ENCODE measurements around the gene YOD1. TPM values are rescaled to one million over a fixed set of nuclear protein-coding genes. Genes with fewer than 3 reads are reported as not detected.
A peak's percentile ranks its signal among the peaks of the same experiment; 100 is the strongest.

YOD1 gene
- polyA plus RNA-seq, 1 donor from 2014 or later: 9.3 TPM

- no peak overlapping the region for H3K9ac ChIP-seq (ENCODE audit: low read length)
- no peaks in the 10 kb centered on the region for H3K36me3 ChIP-seq (ENCODE audit: insufficient read depth, low read length)
- no peak overlapping the region for H3K27ac ChIP-seq (ENCODE audit: low read length)
- no peak for TF ChIP-seq CTCF (IDR thresholded peaks at IDR 0.05; ENCODE audit: poor library complexity, severe bottlenecking)
- no peak for TF ChIP-seq EP300 (conservative IDR thresholded peaks at IDR 0.05; ENCODE audit: poor library complexity, severe bottlenecking)
- TF ChIP-seq TAF1 (IDR thresholded peaks at IDR 0.05; ENCODE audit: low read depth): no peak
- TF ChIP-seq SMC3 (conservative IDR thresholded peaks at IDR 0.05; ENCODE audit: poor library complexity): no peak
- H3K4me3 ChIP-seq (ENCODE audit: low read length): no peak overlapping the region
- H2AFZ ChIP-seq (ENCODE audit: low read depth, low read length): no peak overlapping the region
- H3K4me2 ChIP-seq (ENCODE audit: low read length): no peak overlapping the region
- no peaks in the 10 kb centered on the region for H3K27me3 ChIP-seq (ENCODE audit: insufficient read depth, low read depth, low read length)
- no peaks in the 10 kb centered on the region for H3K79me2 ChIP-seq (replicated peaks; ENCODE audit: insufficient read depth, low read length)
- no peaks in the 10 kb centered on the region for H3F3A ChIP-seq (ENCODE audit: insufficient read depth, low read length, poor library complexity, severe bottlenecking)
- H4K20me1 ChIP-seq (ENCODE audit: insufficient read depth): no peaks in the 10 kb centered on the region
- no peaks in the 10 kb centered on the region for H3K9me3 ChIP-seq (ENCODE audit: low read length)
- H3K9me2 ChIP-seq (ENCODE audit: insufficient read depth, low read length): no peaks in the 10 kb centered on the region
These were observed 27.6 kb upstream of the YOD1 start for GRCh38 chr1:207078578-207079132.

GRCh38 chr1:207077470-207078377 lies 26.7 kb upstream of the YOD1 start:
- H3K79me2 ChIP-seq (replicated peaks; ENCODE audit: insufficient read depth, low read length): no peaks in the 10 kb centered on the region
- H3K4me3 ChIP-seq (ENCODE audit: low read length): no peak overlapping the region
- H3F3A ChIP-seq (ENCODE audit: insufficient read depth, low read length, poor library complexity, severe bottlenecking): no peaks in the 10 kb centered on the region
- H3K9ac ChIP-seq (ENCODE audit: low read length): no peak overlapping the region
- H4K20me1 ChIP-seq (ENCODE audit: insufficient read depth): no peaks in the 10 kb centered on the region
- no peaks in the 10 kb centered on the region for H3K9me3 ChIP-seq (ENCODE audit: low read length)
- no peaks in the 10 kb centered on the region for H3K9me2 ChIP-seq (ENCODE audit: insufficient read depth, low read length)
- no peak overlapping the region for H2AFZ ChIP-seq (ENCODE audit: low read depth, low read length)
- no peaks in the 10 kb centered on the region for H3K27me3 ChIP-seq (ENCODE audit: insufficient read depth, low read depth, low read length)
- H3K4me2 ChIP-seq (ENCODE audit: low read length): no peak overlapping the region
- no peaks in the 10 kb centered on the region for H3K36me3 ChIP-seq (ENCODE audit: insufficient read depth, low read length)
- TF ChIP-seq SMC3 (conservative IDR thresholded peaks at IDR 0.05; ENCODE audit: poor library complexity) (peak; percentile 88), RAD21 (conservative IDR thresholded peaks at IDR 0.05) (peak; percentile 87), TAF1 (IDR thresholded peaks at IDR 0.05; ENCODE audit: low read depth) (no peak), CTCF (IDR thresholded peaks at IDR 0.05; ENCODE audit: poor library complexity, severe bottlenecking) (peak; percentile 88)
- no peak overlapping the region for H3K27ac ChIP-seq (ENCODE audit: low read length)

GRCh38 chr1:207077012-207077411 lies 26.0 kb upstream of the YOD1 start:
- Histone ChIP-seq H3K9ac (ENCODE audit: low read length) (no peak overlapping the region), H4K20me1 (ENCODE audit: insufficient read depth) (no peaks in the 10 kb centered on the region), H3K36me3 (ENCODE audit: insufficient read depth, low read length) (no peaks in the 10 kb centered on the region), H3F3A (ENCODE audit: insufficient read depth, low read length, poor library complexity, severe bottlenecking) (no peaks in the 10 kb centered on the region), H3K27me3 (ENCODE audit: insufficient read depth, low read depth, low read length) (no peaks in the 10 kb centered on the region), H2AFZ (ENCODE audit: low read depth, low read length) (no peak overlapping the region), H3K79me2 (replicated peaks; ENCODE audit: insufficient read depth, low read length) (no peaks in the 10 kb centered on the region), H3K9me2 (ENCODE audit: insufficient read depth, low read length) (no peaks in the 10 kb centered on the region), H3K4me3 (ENCODE audit: low read length) (no peak overlapping the region), H3K4me2 (ENCODE audit: low read length) (no peak overlapping the region), H3K27ac (ENCODE audit: low read length) (no peak overlapping the region), H3K9me3 (ENCODE audit: low read length) (no peaks in the 10 kb centered on the region)
- TF ChIP-seq RAD21 (conservative IDR thresholded peaks at IDR 0.05) (no peak), MXI1 (conservative IDR thresholded peaks at IDR 0.05; ENCODE audit: poor library complexity, severe bottlenecking) (no peak), EP300 (conservative IDR thresholded peaks at IDR 0.05; ENCODE audit: poor library complexity, severe bottlenecking) (no peak), SMC3 (conservative IDR thresholded peaks at IDR 0.05; ENCODE audit: poor library complexity) (no peak), TAF1 (IDR thresholded peaks at IDR 0.05; ENCODE audit: low read depth) (no peak), REST (IDR thresholded peaks at IDR 0.05; ENCODE audit: borderline replicate concordance) (no peak), POLR2AphosphoS5 (IDR thresholded peaks at IDR 0.05) (no peak)

All from neural cell (in vitro differentiated cells).